HG03521 (cell line): ENCODE measurements around the gene QARS1.

Experiments used
- ATAC-seq: cut with Tn5 transposase; IDR thresholded peaks from one replicate; pipeline ENCODE4 v1.9.1; 2021; ENCODE audit warnings: mild to moderate bottlenecking, moderate library complexity; ENCODE audit not compliant: unreplicated experiment

The QARS1 gene

GRCh38 chr3:49120438-49121131 lies 16.0 kb upstream of the QARS1 start, which contains the start of gene USP19:
TSS of gene USP19 (minus strand) at chr3:49120823. CDS start at chr3:49119145, 1,678 bp downstream.
- peak; percentile 62 for ATAC-seq

DNA sequence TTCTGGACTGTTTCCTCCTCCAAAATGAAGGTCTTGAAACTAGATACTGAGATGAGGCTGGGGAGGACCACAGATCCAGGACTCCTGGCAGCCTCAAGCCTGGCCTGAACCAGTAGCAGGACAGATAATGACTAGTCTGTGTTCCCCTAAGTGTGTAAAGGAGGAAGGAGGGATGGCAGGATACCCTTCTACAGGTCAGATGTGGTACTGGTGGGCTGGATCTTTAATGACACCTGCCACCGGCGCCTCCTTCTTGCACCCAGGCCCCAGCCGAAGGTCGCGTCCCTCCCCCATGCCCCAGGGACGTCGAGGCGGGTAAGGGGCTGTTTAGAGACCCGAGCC lies 15.5 kb upstream of the QARS1 start:
- ATAC-seq, result no peak

DNA sequence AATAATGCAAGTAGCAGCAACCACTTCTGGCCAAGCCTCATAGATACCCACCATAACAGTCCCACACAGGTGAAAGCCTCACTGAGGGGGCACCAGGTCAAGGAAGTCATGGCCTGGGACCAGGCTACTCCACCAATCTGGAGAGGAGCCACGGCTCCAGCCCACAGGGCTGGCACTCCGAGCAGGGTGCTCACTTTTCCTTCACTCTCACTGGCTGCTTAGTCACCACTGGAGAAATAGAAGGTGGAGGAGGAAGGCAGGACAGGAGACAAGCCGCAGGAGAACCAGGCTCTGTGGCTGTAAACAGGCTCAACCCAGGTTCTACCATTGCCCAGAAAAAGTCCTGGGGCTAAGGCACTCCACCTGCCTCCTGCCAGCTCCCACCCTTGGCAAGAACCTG lies 14.9 kb upstream of the QARS1 start:
- ATAC-seq, result no peak

GRCh38 chr3:49119036-49119435 lies 14.5 kb upstream of the QARS1 start:
- no peak for ATAC-seq

DNA sequence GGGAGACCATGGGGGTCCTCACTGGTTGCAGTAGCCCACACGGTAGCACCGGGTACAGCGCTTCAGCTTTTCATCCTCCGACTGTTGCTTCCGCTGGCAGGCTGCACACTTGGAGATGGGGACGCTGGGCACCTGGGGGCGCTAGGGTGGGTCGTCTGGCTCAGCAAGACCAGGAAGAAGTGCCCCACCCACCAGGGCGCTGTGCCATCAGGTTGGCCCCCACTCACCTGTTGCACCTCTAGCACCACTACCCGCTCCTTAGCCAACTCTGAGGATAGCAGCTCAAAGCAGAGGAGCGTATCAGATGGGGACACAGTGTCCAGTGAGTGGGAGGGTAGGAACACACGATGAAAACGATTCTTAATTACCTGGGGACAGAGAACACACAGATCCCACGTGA lies 7.7 kb upstream of the QARS1 start:
- no peak for ATAC-seq

DNA sequence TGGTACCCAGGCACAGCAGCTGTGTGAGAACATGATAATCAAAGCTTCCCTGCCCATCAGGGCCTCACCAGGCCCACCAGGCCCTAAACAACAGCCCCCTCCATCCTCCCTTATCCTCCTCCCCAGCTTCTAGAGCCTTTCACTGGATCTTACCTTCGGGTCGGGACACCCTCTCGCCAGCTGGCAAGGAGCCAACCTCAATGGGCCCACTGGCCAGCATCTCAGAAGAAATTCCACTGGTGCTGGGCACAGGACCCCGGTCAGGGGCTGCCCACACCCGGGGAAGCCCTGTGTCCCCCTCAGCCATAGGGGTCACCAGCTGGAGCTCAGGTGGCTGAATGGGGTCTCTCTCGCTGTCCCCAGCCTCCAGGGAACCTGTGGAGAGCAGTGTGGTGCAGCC lies 6.8 kb upstream of the QARS1 start:
- ATAC-seq, result no peak

DNA sequence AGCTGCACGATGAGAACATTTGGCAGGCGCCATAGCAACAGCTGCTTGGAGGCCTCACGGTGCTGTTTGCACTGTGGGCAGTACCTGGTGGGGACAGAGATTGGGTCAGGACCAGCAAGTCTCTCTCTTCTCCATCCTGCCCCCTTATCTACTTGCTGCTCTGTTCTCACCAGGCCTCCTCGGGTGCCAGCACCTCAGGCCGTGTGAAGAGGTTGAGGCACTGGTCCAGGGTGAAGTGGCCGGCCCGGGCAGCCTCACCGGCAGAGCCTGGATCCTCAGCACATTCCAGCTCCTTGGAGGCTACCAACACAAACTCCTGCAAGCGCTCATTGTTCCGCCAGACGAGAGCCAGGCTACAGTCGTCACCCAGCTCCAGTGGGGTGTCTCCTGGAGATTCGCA lies 6.2 kb upstream of the QARS1 start:
- no peak for ATAC-seq

GRCh38 chr3:49108346-49108745 lies 3.8 kb upstream of the QARS1 start:
- no peak for ATAC-seq

GRCh38 chr3:49104052-49104426 lies 518 bp downstream of the QARS1 start:
- ATAC-seq, result no peak

DNA sequence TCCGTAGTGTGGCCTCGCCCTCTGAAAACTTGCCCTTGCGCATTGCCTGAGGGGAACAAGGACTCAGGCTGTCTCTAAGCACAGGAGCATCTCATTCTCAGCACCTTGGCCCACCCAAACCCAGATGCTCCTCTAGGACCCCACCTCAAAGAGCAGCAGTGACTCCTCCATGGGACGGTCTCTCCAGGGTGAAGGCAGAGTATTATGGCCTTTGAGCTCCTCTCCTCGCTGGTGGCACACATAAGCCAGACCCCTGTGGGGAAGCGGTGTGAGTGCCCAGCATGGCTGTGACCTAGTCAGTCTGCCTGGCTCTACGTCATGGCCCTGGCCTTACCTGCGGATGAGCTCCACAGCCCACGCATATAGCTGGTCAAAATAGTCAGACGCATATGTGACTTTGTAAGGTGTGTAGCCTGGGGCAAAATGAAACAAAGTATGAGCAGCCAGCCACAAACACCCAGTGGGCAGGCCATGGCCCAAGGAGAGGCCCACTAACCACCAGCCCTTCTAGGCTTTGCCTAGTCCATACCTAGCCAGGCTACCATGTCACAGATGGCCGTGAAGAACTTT lies 4.4 kb downstream of the QARS1 start:
- ATAC-seq, result no peak

GRCh38 chr3:49098910-49099630 lies 5.5 kb downstream of the QARS1 start:
- ATAC-seq, result no peak

DNA sequence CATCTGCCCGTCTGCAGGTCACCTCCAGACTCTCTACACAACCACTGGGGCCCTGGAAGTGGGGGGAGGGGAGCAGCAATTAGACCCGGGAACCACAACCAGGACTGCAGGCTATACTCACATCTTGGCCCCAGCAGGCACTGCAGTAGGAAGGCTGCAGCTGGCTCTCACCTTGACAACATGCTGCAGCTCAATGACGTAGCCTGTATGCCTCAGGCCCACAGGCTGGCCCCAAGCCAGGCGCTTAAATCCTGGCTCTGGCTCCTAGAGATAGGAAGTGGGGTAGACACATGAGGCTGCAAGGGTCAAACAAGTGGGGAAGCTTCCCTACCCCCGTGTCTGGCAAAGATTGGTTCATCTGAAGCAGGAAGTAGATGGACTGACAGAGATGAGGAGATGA lies 6.1 kb downstream of the QARS1 start:
- ATAC-seq, result no peak

GRCh38 chr3:49093853-49094767 lies 10.4 kb downstream of the QARS1 start, which contains the start of gene QRICH1:
TSS of gene QRICH1 (minus strand) at chr3:49094071. CDS start at chr3:49077017, 17,054 bp downstream.
- peak; percentile 75 for ATAC-seq

- ATAC-seq, result peak; percentile 35
These were observed 11.4 kb downstream of the QARS1 start for GRCh38 chr3:49092938-49093852.

DNA sequence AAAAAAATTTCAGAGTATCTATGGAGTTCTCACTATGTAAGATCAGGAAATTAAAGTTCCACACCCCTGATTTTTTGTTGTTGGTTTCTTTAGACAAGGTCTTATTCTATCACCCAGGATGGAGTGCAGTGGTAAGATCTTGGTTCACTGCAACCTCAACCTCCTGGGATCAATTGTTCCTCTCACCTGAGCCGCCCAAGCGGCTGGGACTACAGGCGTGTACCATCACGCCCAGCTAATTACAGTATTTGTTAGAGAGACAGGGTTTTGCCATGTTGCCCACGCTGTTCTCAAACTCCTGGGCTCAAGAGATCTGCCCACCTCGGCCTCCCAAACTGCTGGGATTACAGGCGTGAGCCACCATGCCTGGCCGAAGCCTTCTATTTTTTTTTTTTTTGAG lies 23.1 kb downstream of the QARS1 start:
- no peak for ATAC-seq

DNA sequence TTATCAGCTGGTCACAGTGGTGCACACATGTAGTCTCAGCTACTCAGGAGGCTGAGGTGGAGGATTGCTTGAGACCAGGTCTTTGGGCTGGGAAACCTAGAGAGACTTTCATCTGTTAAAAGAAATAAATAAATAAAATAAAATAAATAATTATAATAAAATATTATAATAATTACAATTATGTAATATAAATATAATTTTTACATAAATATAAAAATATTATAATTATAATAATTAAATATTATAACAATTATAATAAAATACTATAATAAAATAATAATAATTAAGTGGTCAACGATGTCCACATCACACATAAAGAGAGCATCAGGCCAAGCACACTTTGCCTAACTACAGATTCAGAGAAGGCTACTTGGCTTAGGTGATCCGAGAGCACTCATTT lies 25.3 kb downstream of the QARS1 start:
- no peak for ATAC-seq

DNA sequence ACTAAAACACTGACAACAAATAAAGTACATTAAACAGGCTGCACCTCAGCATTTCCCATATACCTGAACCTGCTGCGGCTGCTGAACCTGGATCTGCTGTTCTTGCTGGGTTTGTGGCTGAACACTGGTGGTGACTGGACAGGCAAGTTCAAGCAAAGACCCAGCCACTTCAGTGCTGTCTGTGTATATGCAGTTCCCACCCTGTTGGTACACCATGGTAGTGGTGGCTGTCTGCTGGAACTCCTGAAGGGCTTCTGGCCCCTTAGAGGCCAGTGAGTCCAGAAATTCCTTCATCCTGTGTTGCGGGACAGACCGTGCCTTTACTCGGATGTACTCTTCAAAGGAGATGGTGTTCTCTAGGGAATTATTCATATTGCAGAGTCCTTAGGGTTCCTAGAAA lies 27.9 kb downstream of the QARS1 start:
- ATAC-seq, result no peak

- ATAC-seq, result no peak
These were observed 28.4 kb downstream of the QARS1 start for GRCh38 chr3:49076116-49076515.

DNA sequence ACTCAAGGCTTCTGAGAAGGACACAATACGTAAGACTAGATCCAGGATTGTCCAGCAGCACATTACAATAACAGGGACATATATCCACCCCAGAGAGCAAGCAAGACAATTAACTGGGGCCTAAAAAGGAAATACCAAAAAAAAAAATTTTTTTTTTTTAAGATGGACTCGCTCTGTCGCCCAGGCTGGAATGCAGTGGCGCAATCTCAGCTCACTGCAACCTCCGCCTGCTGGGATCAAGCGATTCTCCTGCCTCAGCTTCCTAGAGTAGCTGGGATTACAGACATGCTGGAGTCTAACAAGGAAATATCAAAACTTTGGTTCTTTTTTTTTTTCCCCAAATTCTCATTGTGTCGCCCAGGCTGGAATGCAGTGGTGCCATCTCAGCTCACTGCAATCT lies 46.5 kb downstream of the QARS1 start:
- no peak for ATAC-seq

DNA sequence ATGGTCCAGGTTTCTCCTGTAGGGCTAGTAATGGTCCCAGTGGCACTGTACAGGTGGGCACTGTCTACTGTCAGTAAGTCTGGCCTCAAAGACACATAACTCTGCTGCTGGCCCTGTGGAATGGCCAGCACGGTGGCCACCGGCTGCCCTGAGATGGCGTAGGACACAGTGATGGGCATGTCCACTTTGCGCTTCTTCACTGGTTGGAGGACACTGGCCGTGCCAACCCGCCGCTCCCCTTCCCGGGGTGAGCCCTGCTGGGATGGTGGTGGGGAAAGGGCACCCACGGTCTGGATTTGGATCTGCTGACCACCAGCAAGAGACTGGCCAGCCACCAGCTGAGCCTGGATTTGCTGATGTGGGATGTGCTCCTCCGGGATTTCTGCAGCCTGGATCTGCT lies 47.3 kb downstream of the QARS1 start:
- no peak for ATAC-seq
